CD14-positive monocyte (primary cell): Measurements from ENCODE around the gene ZRANB3. TPM values are rescaled to one million over a fixed set of nuclear protein-coding genes. Genes with fewer than 3 reads are reported as not detected.

Source experiments
- DNase-seq, 3 donors: peaks; one replicate each; pipeline ENCODE4 v3.0.0-alpha.2; 2011 to 2022
- H2AFZ ChIP-seq: 2 replicates; pipeline ENCODE4 v1.6.0; 2012; ENCODE audit warnings: mild to moderate bottlenecking, low read depth, low read length, inconsistent platforms; ENCODE audit not compliant: insufficient read depth, poor library complexity, severe bottlenecking
- H3K27ac ChIP-seq, 2 donors: 1 replicate in 1 of 2; 2 replicates in 1 of 2; pipeline ENCODE4 v1.5.1; 2012 to 2013; ENCODE audit warnings: low read length in 2 of 2, control low read depth in 1 of 2, inconsistent platforms in 1 of 2, low read depth in 1 of 2, mild to moderate bottlenecking in 1 of 2
- H3K27me3 ChIP-seq, 2 donors: one replicate each; pipeline versions ENCODE4 v1.6.0 to v1.6.1; 2011 to 2013; ENCODE audit warnings: low read length in 2 of 2; ENCODE audit not compliant: control insufficient read depth in 2 of 2, insufficient read depth in 2 of 2
- H3K36me3 ChIP-seq, 2 donors: replicated peaks in 1 of 2; 1 replicate in 1 of 2; 2 replicates in 1 of 2; pipeline versions ENCODE4 v1.5.1 to v1.6.1; 2012 to 2013; ENCODE audit warnings: low read length in 2 of 2, control low read depth in 1 of 2, inconsistent platforms in 1 of 2, mild to moderate bottlenecking in 1 of 2; ENCODE audit not compliant: insufficient read depth in 2 of 2, control insufficient read depth in 1 of 2
- H3K4me1 ChIP-seq, 2 donors: 1 replicate in 1 of 2; 2 replicates in 1 of 2; pipeline versions ENCODE4 v1.5.1 to v1.6.1; 2012 to 2013; ENCODE audit warnings: low read length in 2 of 2, control low read depth in 1 of 2, inconsistent platforms in 1 of 2, mild to moderate bottlenecking in 1 of 2, moderate library complexity in 1 of 2; ENCODE audit not compliant: insufficient read depth in 2 of 2, control insufficient read depth in 1 of 2
- H3K4me2 ChIP-seq: replicated peaks from 2 replicates; pipeline ENCODE3; 2012; ENCODE audit warnings: low read length, moderate library complexity, mild to moderate bottlenecking; ENCODE audit not compliant: poor library complexity, severe bottlenecking; ENCODE audit errors: extremely low read depth
- H3K4me3 ChIP-seq, 3 experiments: fragments of 200-600 bp in 1 of 3; sonication (generic) in 1 of 3; replicated peaks in 1 of 3; 1 replicate in 2 of 3; 2 replicates in 1 of 3; pipeline ENCODE4 v1.5.1; 2011 to 2013; ENCODE audit warnings: low read length in 3 of 3, mild to moderate bottlenecking in 3 of 3, control low read depth in 2 of 3, low read depth in 2 of 3, inconsistent platforms in 1 of 3, moderate library complexity in 1 of 3
- H3K79me2 ChIP-seq: 2 replicates; pipeline ENCODE4 v1.6.0; 2012; ENCODE audit warnings: mild to moderate bottlenecking, control low read depth, inconsistent platforms, low read length, moderate library complexity; ENCODE audit not compliant: insufficient read depth
- H3K9ac ChIP-seq: 2 replicates; pipeline ENCODE4 v1.6.0; 2017; ENCODE audit warnings: low read length, mild to moderate bottlenecking; ENCODE audit not compliant: insufficient read depth, poor library complexity, severe bottlenecking
- H3K9me3 ChIP-seq, 2 donors: replicated peaks in 1 of 2; 1 replicate in 1 of 2; 2 replicates in 1 of 2; pipeline versions ENCODE4 v1.5.1 to v1.6.1; 2012 to 2013; ENCODE audit warnings: low read length in 2 of 2, control low read depth in 1 of 2; ENCODE audit not compliant: control insufficient read depth in 1 of 2, insufficient read depth in 1 of 2
- H4K20me1 ChIP-seq: 2 replicates; pipeline ENCODE4 v1.6.0; 2012; ENCODE audit warnings: mild to moderate bottlenecking, low read length, control low read depth, moderate library complexity; ENCODE audit not compliant: insufficient read depth
- H3K27ac Mint-ChIP-seq, 7 donors: one replicate each; pipeline ENCODE4 v1.8.0; 2020; ENCODE audit warnings: mild to moderate bottlenecking in 7 of 7, mixed read lengths in 7 of 7, moderate library complexity in 6 of 7, inconsistent platforms in 2 of 7
- H3K27me3 Mint-ChIP-seq, 3 donors: one replicate each; pipeline ENCODE4 v1.8.0; 2021 to 2022; ENCODE audit warnings: low read depth in 3 of 3, mild to moderate bottlenecking in 3 of 3, mixed read lengths in 3 of 3, moderate library complexity in 3 of 3, inconsistent platforms in 1 of 3
- H3K36me3 Mint-ChIP-seq, 2 donors: one replicate each; pipeline ENCODE4 v1.8.0; 2020; ENCODE audit warnings: mixed read lengths in 2 of 2, inconsistent platforms in 1 of 2, mild to moderate bottlenecking in 1 of 2
- H3K4me1 Mint-ChIP-seq: one replicate; pipeline ENCODE4 v1.8.0; 2020; ENCODE audit warnings: mild to moderate bottlenecking, mixed read lengths
- H3K4me3 Mint-ChIP-seq, 2 donors: one replicate each; pipeline ENCODE4 v1.8.0; 2020; ENCODE audit warnings: mild to moderate bottlenecking in 2 of 2, mixed read lengths in 2 of 2, moderate library complexity in 1 of 2
- H3K9me3 Mint-ChIP-seq, 7 donors: one replicate each; pipeline ENCODE4 v1.8.0; 2020 to 2022; ENCODE audit warnings: mixed read lengths in 7 of 7, mild to moderate bottlenecking in 6 of 7, moderate library complexity in 6 of 7, inconsistent platforms in 2 of 7
- WGBS: methylation state at CpG from one replicate; pipeline ENCODE4 v1.1.5; 2013; ENCODE audit warnings: missing lambda C conversion rate; ENCODE audit not compliant: insufficient coverage; 5-methylcytosine and 5-hydroxymethylcytosine counted together
- intact Hi-C, 2 donors: fragments of 100-400 bp; cut with micrococcal nuclease; formaldehyde crosslinking; loops; one replicate each; pipeline versions ENCODE4 v1.15.0 to v1.15.1; 2023
- polyA plus RNA-seq, 3 donors: library from polyadenylated mRNA; depleted of rRNA in 1 of 3; unstranded in 2 of 3; stranded (reverse) in 1 of 3; fragments of 300-500 nt in 2 of 3; fragments of >200 nt in 1 of 3; fragmentation: Illumina TruSeq in 2 of 3; gene quantifications; 1 replicate in 2 of 3; 2 replicates in 1 of 3; pipeline ENCODE4 v1.2.3, GENCODE V29; 2012 to 2021
- TF ChIP-seq, protein P1 (sequence below): fragments of 200-600 bp; IDR thresholded peaks from one replicate; pipeline ENCODE4 v1.8.0; 2022; ENCODE audit warnings: antibody characterized with exemption, mild to moderate bottlenecking

Gene ZRANB3
- polyA plus RNA-seq, 3 donors: 0.47 to 3.5 (median 0.64) TPM

DNA sequence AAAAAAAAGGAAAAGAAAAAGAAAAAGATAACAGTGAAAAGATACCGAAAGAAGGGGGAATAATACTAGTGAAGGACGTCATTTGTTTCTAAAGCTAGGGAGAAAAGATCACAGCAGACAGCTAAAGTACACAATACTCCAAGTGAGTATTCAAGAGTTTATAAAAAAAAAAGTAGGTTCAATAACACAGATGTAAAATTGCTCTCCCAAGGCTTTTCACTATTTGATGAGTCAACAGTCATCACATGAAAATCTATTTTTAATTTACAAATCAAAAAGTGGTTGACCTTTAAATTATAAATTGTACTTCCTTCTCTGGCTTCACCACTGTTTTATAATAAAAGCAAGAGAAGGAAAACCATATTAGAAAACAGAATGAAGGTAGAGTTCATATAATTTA is 144.0 kb downstream of the ZRANB3 start:
- H3K4me3 Mint-ChIP-seq: no peak overlapping the region
- Histone ChIP-seq H3K27me3 (no peaks in the 10 kb centered on the region), H3K4me1 (no peaks in the 10 kb centered on the region), H3K9ac (no peak overlapping the region), H4K20me1 (no peaks in the 10 kb centered on the region), H3K4me2 (no peak overlapping the region), H3K4me3 (no peak overlapping the region), H2AFZ (no peak overlapping the region), H3K27ac (no peak overlapping the region), H3K9me3 (peaks cover 7 to 15% of the 10 kb centered on the region in 2 donors), H3K79me2 (no peaks in the 10 kb centered on the region), H3K36me3 (no peaks in the 10 kb centered on the region)
- WGBS: no CpG with 5 or more reads among the region's 2 CpGs
- H3K27me3 Mint-ChIP-seq: no peaks in the 10 kb centered on the region
- H3K9me3 Mint-ChIP-seq: peaks cover 21 to 47% (median 34%) of the 10 kb centered on the region in 7 donors
- TF ChIP-seq, protein P1, sequence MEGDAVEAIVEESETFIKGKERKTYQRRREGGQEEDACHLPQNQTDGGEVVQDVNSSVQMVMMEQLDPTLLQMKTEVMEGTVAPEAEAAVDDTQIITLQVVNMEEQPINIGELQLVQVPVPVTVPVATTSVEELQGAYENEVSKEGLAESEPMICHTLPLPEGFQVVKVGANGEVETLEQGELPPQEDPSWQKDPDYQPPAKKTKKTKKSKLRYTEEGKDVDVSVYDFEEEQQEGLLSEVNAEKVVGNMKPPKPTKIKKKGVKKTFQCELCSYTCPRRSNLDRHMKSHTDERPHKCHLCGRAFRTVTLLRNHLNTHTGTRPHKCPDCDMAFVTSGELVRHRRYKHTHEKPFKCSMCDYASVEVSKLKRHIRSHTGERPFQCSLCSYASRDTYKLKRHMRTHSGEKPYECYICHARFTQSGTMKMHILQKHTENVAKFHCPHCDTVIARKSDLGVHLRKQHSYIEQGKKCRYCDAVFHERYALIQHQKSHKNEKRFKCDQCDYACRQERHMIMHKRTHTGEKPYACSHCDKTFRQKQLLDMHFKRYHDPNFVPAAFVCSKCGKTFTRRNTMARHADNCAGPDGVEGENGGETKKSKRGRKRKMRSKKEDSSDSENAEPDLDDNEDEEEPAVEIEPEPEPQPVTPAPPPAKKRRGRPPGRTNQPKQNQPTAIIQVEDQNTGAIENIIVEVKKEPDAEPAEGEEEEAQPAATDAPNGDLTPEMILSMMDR: no peak
- H3K27ac Mint-ChIP-seq: no peak overlapping the region
- peaks cover 2 to 13% of the 10 kb centered on the region in 2 donors for H3K36me3 Mint-ChIP-seq
- H3K4me1 Mint-ChIP-seq: no peaks in the 10 kb centered on the region
- intact Hi-C loops: no loop called here
- DNase-seq: no peak

DNA sequence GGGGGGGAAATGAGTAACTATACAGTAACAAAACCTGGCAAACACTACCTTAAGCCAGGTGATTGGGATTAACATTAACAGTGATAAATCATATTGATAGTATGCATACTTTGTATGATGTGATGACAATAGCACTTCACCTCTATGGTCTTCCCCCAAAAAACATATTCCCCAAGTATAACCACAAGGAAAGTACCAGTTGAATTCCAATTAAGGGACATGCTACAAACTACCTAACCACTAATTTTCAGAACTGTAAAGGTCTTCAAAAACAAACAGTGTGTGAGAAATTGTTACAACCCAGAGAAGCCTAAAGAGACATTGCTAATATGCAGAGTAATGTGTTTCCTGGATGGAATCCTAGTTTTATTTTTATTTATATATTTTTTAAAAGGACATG is 152.4 kb downstream of the ZRANB3 start:
- Mint-ChIP-seq H3K27me3 (no peaks in the 10 kb centered on the region), H3K9me3 (peaks cover 26 to 44% (median 37%) of the 10 kb centered on the region in 7 donors), H3K4me1 (no peaks in the 10 kb centered on the region), H3K27ac (peak overlapping the region in 1 of 7 donors; percentile 17), H3K4me3 (no peak overlapping the region), H3K36me3 (peaks cover 0 to 10% of the 10 kb centered on the region in 2 donors)
- TF ChIP-seq, protein P1: no peak
- Histone ChIP-seq H3K27ac (no peak overlapping the region), H2AFZ (no peak overlapping the region), H3K36me3 (no peaks in the 10 kb centered on the region), H3K27me3 (no peaks in the 10 kb centered on the region), H3K4me2 (no peak overlapping the region), H3K4me1 (no peaks in the 10 kb centered on the region), H3K9me3 (peaks cover 24 to 28% of the 10 kb centered on the region in 2 donors), H3K79me2 (no peaks in the 10 kb centered on the region), H3K4me3 (no peak overlapping the region), H4K20me1 (no peaks in the 10 kb centered on the region), H3K9ac (no peak overlapping the region)
- intact Hi-C loops: no loop called here
- DNase-seq: no peak
